HEK293 (cell line): ENCODE results near the gene SMIM33.
"Not testable (repeated sequence)": the region's sequence is repeated elsewhere in the genome, so short reads cannot be mapped to it uniquely, and the experiment has no call there.

Experiments used
- HOXA7 ChIP-seq: sonication (generic); formaldehyde crosslinking; IDR thresholded peaks from 2 replicates; pipeline ENCODE4 v1.8.1; 2022; ENCODE audit warnings: missing genetic modification reagents, borderline replicate concordance
- KLF10 ChIP-seq: fragments of 450-650 bp; IDR thresholded peaks from 2 replicates; pipeline ENCODE4 v1.5.1; 2018; ENCODE audit warnings: missing biosample characterization, mild to moderate bottlenecking, missing genetic modification characterization
- KLF8 ChIP-seq: fragments of 450-650 bp; formaldehyde crosslinking; IDR thresholded peaks from 2 replicates; pipeline ENCODE4 v1.5.1; 2016; ENCODE audit warnings: missing biosample characterization, missing genetic modification characterization
- RBAK ChIP-seq: fragments of 450-650 bp; formaldehyde crosslinking; IDR thresholded peaks from 2 replicates; pipeline ENCODE4 v1.5.1; 2016; ENCODE audit warnings: missing biosample characterization, missing genetic modification characterization
- YY1 ChIP-seq: fragments of 450-650 bp; formaldehyde crosslinking; IDR thresholded peaks from 2 replicates; pipeline ENCODE4 v1.5.1; 2018; ENCODE audit warnings: missing biosample characterization, missing genetic modification characterization
- ZNF138 ChIP-seq: fragments of 450-650 bp; formaldehyde crosslinking; IDR thresholded peaks from 2 replicates; pipeline ENCODE4 v1.5.1; 2016; ENCODE audit warnings: missing biosample characterization, missing genetic modification characterization, borderline replicate concordance
- ZNF302 ChIP-seq: fragments of 450-650 bp; formaldehyde crosslinking; IDR thresholded peaks from 2 replicates; pipeline ENCODE4 v1.5.1; 2016; ENCODE audit warnings: missing biosample characterization, missing genetic modification characterization, low read depth
- ZNF366 ChIP-seq: fragments of 450-650 bp; formaldehyde crosslinking; conservative IDR thresholded peaks from 2 replicates; pipeline ENCODE4 v1.5.1; 2016; ENCODE audit warnings: missing biosample characterization, missing genetic modification characterization
- ZNF558 ChIP-seq: fragments of 450-650 bp; formaldehyde crosslinking; IDR thresholded peaks from 2 replicates; pipeline ENCODE4 v1.5.1; 2016; ENCODE audit warnings: missing biosample characterization, missing genetic modification characterization
- ZNF747 ChIP-seq: fragments of 450-650 bp; formaldehyde crosslinking; IDR thresholded peaks from 2 replicates; pipeline ENCODE4 v1.5.1; 2016; ENCODE audit warnings: missing biosample characterization, missing genetic modification characterization
- TF ChIP-seq, protein P1 (sequence below): fragments of 450-650 bp; formaldehyde crosslinking; IDR thresholded peaks from 2 replicates; pipeline ENCODE4 v1.5.1; 2016; ENCODE audit warnings: missing biosample characterization, missing genetic modification characterization

DNA sequence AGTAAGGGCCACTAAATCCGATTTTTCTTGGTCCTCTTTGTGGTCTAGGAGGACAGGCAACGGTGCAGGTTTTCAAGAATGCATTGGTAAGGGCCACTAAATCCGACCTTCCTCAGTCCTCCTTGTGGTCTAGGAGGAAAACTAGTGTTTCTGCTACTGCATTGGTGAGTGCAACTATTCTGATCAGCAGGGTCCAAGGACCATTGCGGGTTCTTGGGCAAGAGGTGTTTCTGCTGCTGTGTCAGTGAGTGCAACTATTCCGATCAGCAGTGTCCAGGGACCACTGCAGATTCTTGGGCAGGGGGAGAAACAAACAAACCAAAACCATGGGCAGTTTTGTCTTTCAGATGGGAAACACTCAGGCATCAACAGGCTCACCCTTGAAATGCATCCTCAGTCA lies 33.9 kb downstream of the SMIM33 start:
- TF ChIP-seq ZNF138 (tag by site-specific recombination); HOXA7 (CRISPR knock-in tag); KLF8; ZNF747 (tag by site-specific recombination); KLF10 (tag by site-specific recombination); YY1; ZNF366 (tag by site-specific recombination); RBAK (tag by site-specific recombination); ZNF302 (tag by site-specific recombination); ZNF558 (tag by site-specific recombination): not testable (repeated sequence)
- TF ChIP-seq, protein P1, sequence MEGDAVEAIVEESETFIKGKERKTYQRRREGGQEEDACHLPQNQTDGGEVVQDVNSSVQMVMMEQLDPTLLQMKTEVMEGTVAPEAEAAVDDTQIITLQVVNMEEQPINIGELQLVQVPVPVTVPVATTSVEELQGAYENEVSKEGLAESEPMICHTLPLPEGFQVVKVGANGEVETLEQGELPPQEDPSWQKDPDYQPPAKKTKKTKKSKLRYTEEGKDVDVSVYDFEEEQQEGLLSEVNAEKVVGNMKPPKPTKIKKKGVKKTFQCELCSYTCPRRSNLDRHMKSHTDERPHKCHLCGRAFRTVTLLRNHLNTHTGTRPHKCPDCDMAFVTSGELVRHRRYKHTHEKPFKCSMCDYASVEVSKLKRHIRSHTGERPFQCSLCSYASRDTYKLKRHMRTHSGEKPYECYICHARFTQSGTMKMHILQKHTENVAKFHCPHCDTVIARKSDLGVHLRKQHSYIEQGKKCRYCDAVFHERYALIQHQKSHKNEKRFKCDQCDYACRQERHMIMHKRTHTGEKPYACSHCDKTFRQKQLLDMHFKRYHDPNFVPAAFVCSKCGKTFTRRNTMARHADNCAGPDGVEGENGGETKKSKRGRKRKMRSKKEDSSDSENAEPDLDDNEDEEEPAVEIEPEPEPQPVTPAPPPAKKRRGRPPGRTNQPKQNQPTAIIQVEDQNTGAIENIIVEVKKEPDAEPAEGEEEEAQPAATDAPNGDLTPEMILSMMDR (tag by site-specific recombination): not testable (repeated sequence)
